ENCODE measurements around the gene SIRT6.
"Not testable (repeated sequence)": the region's sequence is repeated elsewhere in the genome, so short reads cannot be mapped to it uniquely, and the experiment has no call there.

SIRT6 gene

GRCh38 chr19:4173479-4174212, 8.7 kb downstream of the SIRT6 start:
- DNase-seq, result no peak

GRCh38 chr19:4172861-4173473, 9.4 kb downstream of the SIRT6 start:
- DNase-seq, result peak; percentile 83

GRCh38 chr19:4171676-4172075, 10.7 kb downstream of the SIRT6 start:
- no peak for DNase-seq

- no peak for DNase-seq
Observed at GRCh38 chr19:4164262-4164661, 18.1 kb downstream of the SIRT6 start.

- DNase-seq, result no peak
Observed at GRCh38 chr19:4161415-4162077, 20.8 kb downstream of the SIRT6 start.

- not testable (repeated sequence) for DNase-seq
Observed at GRCh38 chr19:4157971-4158370, 24.4 kb downstream of the SIRT6 start.

GRCh38 chr19:4157164-4157563, 25.2 kb downstream of the SIRT6 start:
- no peak for DNase-seq

- no peak for DNase-seq
Observed at GRCh38 chr19:4154571-4155312, 27.6 kb downstream of the SIRT6 start.

- DNase-seq, result no peak
Observed at GRCh38 chr19:4152241-4152998, 29.9 kb downstream of the SIRT6 start.

GRCh38 chr19:4151623-4152022, 30.7 kb downstream of the SIRT6 start:
- DNase-seq, result no peak

GRCh38 chr19:4149518-4150288, 32.7 kb downstream of the SIRT6 start:
- no peak for DNase-seq

GRCh38 chr19:4144666-4145249, 37.6 kb downstream of the SIRT6 start:
- no peak for DNase-seq

- DNase-seq, result not testable (repeated sequence)
Observed at GRCh38 chr19:4142916-4143315, 39.4 kb downstream of the SIRT6 start.

- DNase-seq, result no peak
Observed at GRCh38 chr19:4140237-4140711, 42.1 kb downstream of the SIRT6 start.

- peak; percentile 72 for DNase-seq
Observed at GRCh38 chr19:4139614-4140236, 42.6 kb downstream of the SIRT6 start.

GRCh38 chr19:4138445-4138844, 43.9 kb downstream of the SIRT6 start:
- DNase-seq, result no peak

GRCh38 chr19:4136680-4137088, 45.7 kb downstream of the SIRT6 start:
- DNase-seq, result no peak

GRCh38 chr19:4135386-4135785, 47.0 kb downstream of the SIRT6 start:
- DNase-seq, result not testable (repeated sequence)

GRCh38 chr19:4134351-4134750, 48.0 kb downstream of the SIRT6 start:
- DNase-seq, result no peak

- no peak for DNase-seq
Observed at GRCh38 chr19:4130744-4131438, 51.5 kb downstream of the SIRT6 start.
